GM19372 (cell line): Measurements from ENCODE around the gene EPHA8.

ENCODE experiments used
- ATAC-seq: cut with Tn5 transposase; IDR thresholded peaks from one replicate; pipeline ENCODE4 v1.9.1; 2021; ENCODE audit warnings: mild to moderate bottlenecking, low read depth, moderate library complexity; ENCODE audit not compliant: unreplicated experiment

EPHA8 gene

DNA sequence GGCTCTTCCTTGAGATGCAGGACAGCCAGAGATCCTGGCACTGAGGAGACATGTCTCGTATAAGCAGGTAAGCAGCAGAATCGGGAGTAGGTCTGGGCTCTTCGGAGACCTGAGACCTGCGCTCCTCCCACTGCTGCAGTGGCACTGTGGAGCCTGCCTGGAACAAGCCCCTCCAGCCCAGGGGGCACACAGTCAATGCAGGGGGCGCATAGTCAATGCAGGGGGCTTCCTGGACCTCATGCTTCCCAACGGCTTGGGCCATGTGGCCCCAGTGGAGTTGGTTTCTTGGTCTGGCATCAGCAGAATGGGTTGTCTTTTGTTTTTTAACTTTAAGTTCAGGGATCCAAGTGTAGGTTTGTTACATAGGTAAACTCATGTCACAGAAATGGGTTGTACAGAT lies 27.9 kb upstream of the EPHA8 start:
- ATAC-seq, result no peak

DNA sequence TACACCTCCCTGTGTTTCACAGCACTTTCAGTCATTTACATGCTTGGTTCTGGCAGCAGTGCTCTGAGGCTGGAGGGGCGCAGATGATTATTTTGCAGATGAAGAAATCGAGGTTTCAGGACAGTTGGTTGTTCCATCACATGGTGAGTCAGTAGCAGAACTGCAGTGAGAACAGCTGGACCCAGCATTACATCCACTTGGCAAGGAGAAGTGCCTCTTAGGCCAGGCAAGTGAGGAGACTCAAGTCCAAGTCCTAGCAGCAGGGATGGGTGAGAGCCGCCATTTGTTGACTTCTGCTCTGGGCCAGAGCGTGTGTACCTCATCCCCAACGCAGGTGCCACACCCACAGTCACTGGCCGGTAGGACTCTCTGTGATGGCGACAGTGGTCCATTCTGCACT lies 26.8 kb upstream of the EPHA8 start:
- no peak for ATAC-seq

- no peak for ATAC-seq
Observed at GRCh38 chr1:22537441-22538139, 25.7 kb upstream of the EPHA8 start.

GRCh38 chr1:22539510-22540118 lies 23.7 kb upstream of the EPHA8 start:
- no peak for ATAC-seq

DNA sequence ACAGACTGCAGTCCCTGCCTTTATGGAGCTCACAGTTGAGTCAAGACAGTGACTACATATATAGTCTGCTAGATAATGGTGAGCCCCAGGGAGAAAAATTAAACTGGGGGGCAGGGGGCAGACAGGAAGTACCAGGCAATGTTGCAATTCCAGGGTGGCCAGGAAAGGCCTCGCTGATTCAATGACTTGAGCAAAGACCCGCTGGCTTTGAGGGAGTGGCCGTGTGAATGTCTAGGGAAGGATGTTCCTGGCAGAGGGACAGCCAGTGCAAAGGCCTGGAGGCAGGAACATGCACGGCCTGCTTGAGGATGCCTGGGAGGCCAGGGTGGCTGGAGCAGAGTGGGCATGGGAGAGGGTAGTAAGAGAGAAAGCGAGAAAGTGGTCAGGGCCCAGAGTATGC lies 23.0 kb upstream of the EPHA8 start:
- no peak for ATAC-seq

- no peak for ATAC-seq
Observed at GRCh38 chr1:22542886-22543285, 20.4 kb upstream of the EPHA8 start.

GRCh38 chr1:22543679-22544078 lies 19.6 kb upstream of the EPHA8 start:
- ATAC-seq, result no peak

GRCh38 chr1:22544606-22545005 lies 18.7 kb upstream of the EPHA8 start:
- no peak for ATAC-seq

DNA sequence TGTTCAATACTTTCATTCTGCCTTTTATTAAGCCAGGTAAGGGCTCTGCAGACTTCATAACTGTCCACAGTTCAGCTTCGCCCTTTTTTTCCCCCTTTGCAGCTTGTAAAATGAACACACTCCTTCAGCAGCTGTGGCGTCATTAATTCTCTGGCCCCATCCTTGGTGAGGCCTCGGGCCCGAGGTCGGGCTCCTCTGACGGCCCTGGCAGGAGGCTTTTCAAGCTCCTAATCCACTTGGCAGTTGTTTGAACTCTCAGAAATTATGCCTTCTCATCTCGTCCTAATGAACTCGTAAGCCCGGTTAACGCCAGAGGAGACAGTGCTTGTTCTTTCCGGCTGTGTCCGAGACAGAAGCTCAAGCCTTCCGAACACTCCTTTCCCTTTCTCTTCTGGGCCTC lies 18.1 kb upstream of the EPHA8 start:
- ATAC-seq, result no peak

DNA sequence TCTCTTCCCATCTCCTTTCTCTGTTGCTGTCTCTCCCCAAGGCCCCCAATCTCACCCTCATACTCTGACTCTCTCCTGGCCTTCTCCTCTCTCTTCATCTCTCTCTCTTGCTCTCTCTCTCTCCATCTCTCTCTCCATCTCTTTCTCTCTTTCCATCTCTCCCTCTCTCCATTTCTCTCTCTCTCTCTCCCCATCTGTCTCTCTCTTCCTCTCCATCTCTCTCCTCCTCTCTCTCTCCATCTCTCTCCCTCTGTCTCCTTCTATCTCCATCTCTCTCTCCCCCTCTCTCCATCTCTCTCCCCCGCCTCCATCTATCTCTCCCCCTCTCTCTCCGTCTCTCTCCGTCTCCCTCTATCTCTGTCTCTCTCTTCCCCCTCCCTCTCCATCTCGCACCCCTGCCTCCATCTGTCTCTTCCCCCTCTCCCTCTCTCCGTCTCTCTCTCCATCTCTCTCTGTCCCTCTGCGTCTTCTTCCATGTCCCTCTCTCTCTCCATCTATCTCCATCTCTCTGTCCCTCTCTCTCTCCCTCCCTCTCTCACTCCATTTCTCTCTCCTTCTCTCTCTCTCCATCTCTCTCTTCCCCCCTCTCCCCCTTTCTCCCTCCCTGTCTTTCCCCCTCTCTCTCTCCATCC lies 16.0 kb upstream of the EPHA8 start:
- no peak for ATAC-seq

DNA sequence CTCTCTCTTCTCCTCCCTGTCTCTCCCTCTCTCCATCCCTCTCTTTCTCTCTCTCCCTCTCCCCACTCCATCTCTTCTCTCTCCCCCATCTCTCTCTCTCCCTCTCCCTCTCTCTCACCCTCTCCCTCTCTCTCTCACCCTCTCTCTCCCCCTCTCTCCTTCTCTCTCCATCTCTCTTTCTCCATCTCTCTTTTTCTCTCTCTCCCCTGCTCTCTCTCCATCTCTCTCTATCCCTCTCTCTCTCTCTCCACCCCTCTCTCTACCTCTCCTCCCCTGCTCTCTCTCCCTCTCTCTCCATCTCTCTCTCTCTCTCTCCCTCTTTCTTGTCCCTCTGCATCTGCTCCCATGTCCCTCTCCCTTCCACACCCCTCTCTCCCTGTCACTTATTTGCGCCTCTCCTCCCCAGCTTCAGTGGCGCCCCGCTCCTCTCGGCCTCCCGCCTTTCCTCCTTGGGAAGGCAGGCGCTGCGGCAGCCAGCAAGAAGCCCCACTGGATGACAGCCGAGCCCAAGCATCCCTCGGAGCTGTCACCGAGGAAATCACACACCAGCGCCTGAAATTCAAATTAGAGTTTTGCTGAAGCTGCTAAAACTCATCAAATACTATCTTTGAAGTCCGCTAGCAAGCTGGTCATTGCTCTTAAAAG lies 15.3 kb upstream of the EPHA8 start:
- no peak for ATAC-seq

- ATAC-seq, result no peak
Observed at GRCh38 chr1:22550021-22550420, 13.3 kb upstream of the EPHA8 start.

GRCh38 chr1:22551591-22551990 lies 11.7 kb upstream of the EPHA8 start:
- no peak for ATAC-seq

DNA sequence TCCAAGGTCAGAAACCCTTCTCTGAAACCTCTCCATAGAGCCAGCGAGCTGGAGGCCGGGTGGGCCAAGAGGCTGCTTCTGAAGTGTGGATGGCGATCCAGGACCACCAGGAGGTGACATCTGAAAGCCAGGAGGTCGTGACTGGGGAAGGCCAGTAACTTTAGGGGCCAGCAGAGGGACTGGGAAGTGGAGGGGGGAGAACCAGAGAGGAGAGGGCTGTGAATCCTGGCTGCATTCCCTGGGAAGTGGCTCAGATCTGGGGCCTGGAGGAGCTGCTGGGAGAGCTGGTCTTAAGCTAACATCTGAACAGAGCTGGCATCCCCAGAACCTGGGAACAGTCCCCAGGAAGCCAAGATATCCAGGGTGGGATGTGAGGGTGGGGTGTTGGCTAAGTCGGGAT lies 11.3 kb upstream of the EPHA8 start:
- no peak for ATAC-seq

- ATAC-seq, result no peak
Observed at GRCh38 chr1:22553104-22553880, 10.0 kb upstream of the EPHA8 start.

DNA sequence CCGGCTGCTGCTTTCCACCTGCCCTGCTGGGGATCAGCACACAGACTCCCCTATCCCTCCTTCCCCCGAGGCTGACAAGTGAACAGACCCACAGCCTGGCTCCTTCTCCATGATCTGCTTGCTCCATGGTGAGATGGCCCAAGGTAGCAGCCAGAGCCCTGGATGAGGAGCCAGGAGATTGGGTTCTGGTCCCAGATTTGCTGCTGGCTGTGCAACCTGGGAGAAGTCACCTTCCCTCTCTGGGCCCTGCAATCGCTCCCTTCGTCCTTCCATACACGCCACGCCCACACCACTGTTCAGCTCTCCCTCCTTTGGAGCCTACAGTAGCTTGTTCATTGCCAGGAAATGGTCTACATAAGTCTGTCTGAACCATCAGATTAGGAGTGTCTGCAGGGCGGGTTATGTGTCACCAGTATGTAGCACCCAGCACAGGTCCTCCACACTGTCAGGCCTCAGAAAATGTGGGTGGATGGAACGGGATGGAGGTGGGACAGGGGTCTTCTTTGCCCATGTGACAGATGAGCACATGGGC lies 9.2 kb upstream of the EPHA8 start:
- ATAC-seq, result no peak

GRCh38 chr1:22555371-22555656 lies 8.0 kb upstream of the EPHA8 start:
- no peak for ATAC-seq

DNA sequence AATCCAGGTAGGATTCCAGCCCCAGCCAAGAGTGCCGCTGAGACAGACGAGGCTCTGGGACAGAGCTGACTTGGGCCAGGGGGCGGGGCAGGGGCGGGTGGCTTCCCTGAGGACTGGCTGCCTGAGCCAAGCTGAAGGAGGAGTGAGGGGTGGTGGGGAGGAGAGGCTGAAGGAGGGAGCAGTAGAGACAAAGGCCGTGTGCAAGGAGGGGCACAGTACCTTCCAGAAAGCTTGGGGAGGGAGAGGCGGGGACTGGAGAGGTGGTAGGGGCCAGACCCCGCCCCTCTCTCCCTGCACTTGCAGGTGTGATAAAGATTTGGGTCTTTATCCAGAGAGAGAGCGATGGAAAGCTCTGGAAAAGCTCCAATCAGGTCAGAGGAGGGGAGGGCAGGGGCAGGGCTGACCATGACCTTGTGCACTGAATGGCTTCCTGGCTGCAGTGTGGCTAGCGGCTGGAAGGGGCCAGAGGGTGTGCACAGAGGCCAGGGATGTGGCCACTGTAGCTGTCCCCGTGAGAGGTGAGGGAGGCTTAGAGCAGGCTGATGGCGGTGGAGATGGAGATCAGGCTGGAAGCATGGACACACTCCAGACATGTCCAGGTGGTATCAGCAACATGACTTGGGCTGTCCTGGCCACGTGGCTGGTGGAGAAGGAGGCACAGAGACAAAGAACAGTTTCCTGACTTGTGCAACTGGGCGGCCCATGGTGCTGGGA lies 6.7 kb upstream of the EPHA8 start:
- no peak for ATAC-seq

GRCh38 chr1:22557341-22557950 lies 5.8 kb upstream of the EPHA8 start:
- ATAC-seq, result no peak
